GM19372 (cell line): ENCODE measurements around the gene LRRIQ1.

Source experiments
- ATAC-seq: cut with Tn5 transposase; IDR thresholded peaks from one replicate; pipeline ENCODE4 v1.9.1; 2021; ENCODE audit warnings: mild to moderate bottlenecking, low read depth, moderate library complexity; ENCODE audit not compliant: unreplicated experiment

The LRRIQ1 gene

GRCh38 chr12:85058339-85058738 lies 22.2 kb downstream of the LRRIQ1 start:
- ATAC-seq = no peak

- no peak for ATAC-seq
These were observed 23.4 kb downstream of the LRRIQ1 start for GRCh38 chr12:85059594-85059993.

- no peak for ATAC-seq
These were observed 24.8 kb downstream of the LRRIQ1 start for GRCh38 chr12:85060916-85061315.

GRCh38 chr12:85065837-85066482 lies 29.8 kb downstream of the LRRIQ1 start:
- ATAC-seq = no peak

GRCh38 chr12:85072826-85073225 lies 36.7 kb downstream of the LRRIQ1 start:
- no peak for ATAC-seq

- ATAC-seq = peak; percentile 84
These were observed 40.7 kb downstream of the LRRIQ1 start for GRCh38 chr12:85076688-85077430.

GRCh38 chr12:85085066-85085465 lies 48.9 kb downstream of the LRRIQ1 start:
- ATAC-seq = no peak

- no peak for ATAC-seq
These were observed 53.6 kb downstream of the LRRIQ1 start for GRCh38 chr12:85089792-85090191.

- ATAC-seq = no peak
These were observed 56.7 kb downstream of the LRRIQ1 start for GRCh38 chr12:85092814-85093370.

GRCh38 chr12:85095501-85095900 lies 59.4 kb downstream of the LRRIQ1 start:
- ATAC-seq = no peak

GRCh38 chr12:85130646-85131045 lies 94.5 kb downstream of the LRRIQ1 start:
- no peak for ATAC-seq

- ATAC-seq = no peak
These were observed 102.7 kb downstream of the LRRIQ1 start for GRCh38 chr12:85138833-85139232.

- ATAC-seq = no peak
These were observed 111.2 kb downstream of the LRRIQ1 start for GRCh38 chr12:85147331-85147730.

- no peak for ATAC-seq
These were observed 116.2 kb downstream of the LRRIQ1 start for GRCh38 chr12:85152311-85152729.

- no peak for ATAC-seq
These were observed 119.6 kb downstream of the LRRIQ1 start for GRCh38 chr12:85155791-85156190.

GRCh38 chr12:85156569-85156968 lies 120.4 kb downstream of the LRRIQ1 start:
- ATAC-seq = no peak

- ATAC-seq = no peak
These were observed 121.0 kb downstream of the LRRIQ1 start for GRCh38 chr12:85157035-85157603.

- ATAC-seq = no peak
These were observed 127.7 kb downstream of the LRRIQ1 start for GRCh38 chr12:85163752-85164321.

GRCh38 chr12:85179680-85180270 lies 143.6 kb downstream of the LRRIQ1 start:
- no peak for ATAC-seq

- ATAC-seq = no peak
These were observed 146.5 kb downstream of the LRRIQ1 start for GRCh38 chr12:85182699-85183098.

- ATAC-seq = no peak
These were observed 147.7 kb downstream of the LRRIQ1 start for GRCh38 chr12:85183855-85184254.
